ENCODE results near the gene IRF7.

DNA sequence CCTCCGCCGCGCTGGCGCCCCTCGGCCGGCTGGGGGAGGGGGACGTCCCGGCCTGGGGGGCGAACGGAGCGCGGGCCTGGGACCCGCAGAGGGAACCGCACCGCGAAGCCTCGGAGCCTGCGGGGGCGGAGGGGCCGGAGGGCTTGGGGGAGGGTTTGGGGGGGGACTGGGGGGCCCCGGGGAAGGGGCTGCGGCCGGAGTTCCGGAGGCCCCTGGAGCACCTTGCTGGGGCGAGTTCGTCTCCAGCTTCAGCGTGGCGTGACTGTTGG, 11.5 kb upstream of the IRF7 start:
- TF ChIP-seq, protein P1, sequence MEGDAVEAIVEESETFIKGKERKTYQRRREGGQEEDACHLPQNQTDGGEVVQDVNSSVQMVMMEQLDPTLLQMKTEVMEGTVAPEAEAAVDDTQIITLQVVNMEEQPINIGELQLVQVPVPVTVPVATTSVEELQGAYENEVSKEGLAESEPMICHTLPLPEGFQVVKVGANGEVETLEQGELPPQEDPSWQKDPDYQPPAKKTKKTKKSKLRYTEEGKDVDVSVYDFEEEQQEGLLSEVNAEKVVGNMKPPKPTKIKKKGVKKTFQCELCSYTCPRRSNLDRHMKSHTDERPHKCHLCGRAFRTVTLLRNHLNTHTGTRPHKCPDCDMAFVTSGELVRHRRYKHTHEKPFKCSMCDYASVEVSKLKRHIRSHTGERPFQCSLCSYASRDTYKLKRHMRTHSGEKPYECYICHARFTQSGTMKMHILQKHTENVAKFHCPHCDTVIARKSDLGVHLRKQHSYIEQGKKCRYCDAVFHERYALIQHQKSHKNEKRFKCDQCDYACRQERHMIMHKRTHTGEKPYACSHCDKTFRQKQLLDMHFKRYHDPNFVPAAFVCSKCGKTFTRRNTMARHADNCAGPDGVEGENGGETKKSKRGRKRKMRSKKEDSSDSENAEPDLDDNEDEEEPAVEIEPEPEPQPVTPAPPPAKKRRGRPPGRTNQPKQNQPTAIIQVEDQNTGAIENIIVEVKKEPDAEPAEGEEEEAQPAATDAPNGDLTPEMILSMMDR (IDR thresholded peaks at IDR 0.05) = no peak
- no peak for TF ChIP-seq POLR2A (IDR thresholded peaks at IDR 0.05)
